ENCODE results near the gene MYL5. TPM values are rescaled to one million over a fixed set of nuclear protein-coding genes. Genes with fewer than 3 reads are reported as not detected.

MYL5 gene
- polyA plus RNA-seq, 3 donors, result 4.2 to 12.6 (median 7.2) TPM

- TF ChIP-seq CTCF (IDR thresholded peaks at IDR 0.05), result no peak
- Mint-ChIP-seq H3K4me1 (peaks cover 3% of the 10 kb centered on the region), H3K4me3 (no peak overlapping the region), H3K9me3 (peaks cover 0 to 19% (median 15%) of the 10 kb centered on the region in 7 donors), H3K27me3 (ENCODE audit: low read depth in 3 of 3) (peaks cover 3 to 4% (median 3%) of the 10 kb centered on the region in 3 donors), H3K27ac (no peak overlapping the region), H3K36me3 (no peaks in the 10 kb centered on the region)
- intact Hi-C loops (cut with micrococcal nuclease), result no loop called here
- Histone ChIP-seq H3K27me3 (ENCODE audit: control insufficient read depth in 2 of 2, insufficient read depth in 2 of 2, low read length in 2 of 2) (no peaks in the 10 kb centered on the region), H3K79me2 (ENCODE audit: insufficient read depth, low read length) (no peaks in the 10 kb centered on the region), H3K4me2 (replicated peaks; ENCODE audit: extremely low read depth, low read length, poor library complexity, severe bottlenecking) (no peak overlapping the region), H3K9ac (ENCODE audit: insufficient read depth, low read length, poor library complexity, severe bottlenecking) (no peak overlapping the region), H2AFZ (ENCODE audit: insufficient read depth, low read depth, low read length, poor library complexity, severe bottlenecking) (no peak overlapping the region), H3K9me3 (replicated peaks in 1 of 2; ENCODE audit: control insufficient read depth in 1 of 2, insufficient read depth in 1 of 2, low read length in 2 of 2) (peaks cover 0 to 9% of the 10 kb centered on the region in 2 donors), H3K27ac (ENCODE audit: low read depth in 1 of 2, low read length in 2 of 2) (no peak overlapping the region), H3K4me3 (replicated peaks in 1 of 3; ENCODE audit: low read depth in 2 of 3, low read length in 3 of 3) (no peak overlapping the region), H3K4me1 (ENCODE audit: control insufficient read depth in 1 of 2, insufficient read depth in 2 of 2, low read length in 2 of 2) (peaks cover 7 to 9% of the 10 kb centered on the region in 2 donors), H3K36me3 (replicated peaks in 1 of 2; ENCODE audit: control insufficient read depth in 1 of 2, insufficient read depth in 2 of 2, low read length in 2 of 2) (no peaks in the 10 kb centered on the region), H4K20me1 (ENCODE audit: insufficient read depth, low read length) (no peaks in the 10 kb centered on the region)
- WGBS (ENCODE audit: insufficient coverage), result 97% methylated on average over 31 of the region's 32 CpGs
- DNase-seq, result no peak
Observed at GRCh38 chr4:658681-659667, 15.4 kb upstream of the MYL5 start.

- H3K9me3 Mint-ChIP-seq, result peaks cover 0 to 19% (median 15%) of the 10 kb centered on the region in 7 donors
Observed at GRCh38 chr4:659851-660250, 14.5 kb upstream of the MYL5 start.

More at GRCh38 chr4:659851-660250, 14.5 kb upstream of the MYL5 start:
- Mint-ChIP-seq H3K27ac (no peak overlapping the region), H3K4me1 (peaks cover 10% of the 10 kb centered on the region), H3K36me3 (no peaks in the 10 kb centered on the region), H3K4me3 (no peak overlapping the region), H3K27me3 (ENCODE audit: low read depth in 3 of 3) (peaks cover 3 to 8% (median 3%) of the 10 kb centered on the region in 3 donors)
- Histone ChIP-seq H3K4me2 (replicated peaks; ENCODE audit: extremely low read depth, low read length, poor library complexity, severe bottlenecking) (no peak overlapping the region), H3K27ac (ENCODE audit: low read depth in 1 of 2, low read length in 2 of 2) (no peak overlapping the region), H3K4me3 (replicated peaks in 1 of 3; ENCODE audit: low read depth in 2 of 3, low read length in 3 of 3) (no peak overlapping the region), H4K20me1 (ENCODE audit: insufficient read depth, low read length) (no peaks in the 10 kb centered on the region), H3K79me2 (ENCODE audit: insufficient read depth, low read length) (no peaks in the 10 kb centered on the region), H3K4me1 (ENCODE audit: control insufficient read depth in 1 of 2, insufficient read depth in 2 of 2, low read length in 2 of 2) (peaks cover 11 to 15% of the 10 kb centered on the region in 2 donors), H2AFZ (ENCODE audit: insufficient read depth, low read depth, low read length, poor library complexity, severe bottlenecking) (no peak overlapping the region), H3K36me3 (replicated peaks in 1 of 2; ENCODE audit: control insufficient read depth in 1 of 2, insufficient read depth in 2 of 2, low read length in 2 of 2) (no peaks in the 10 kb centered on the region), H3K9ac (ENCODE audit: insufficient read depth, low read length, poor library complexity, severe bottlenecking) (no peak overlapping the region), H3K27me3 (ENCODE audit: control insufficient read depth in 2 of 2, insufficient read depth in 2 of 2, low read length in 2 of 2) (no peaks in the 10 kb centered on the region), H3K9me3 (replicated peaks in 1 of 2; ENCODE audit: control insufficient read depth in 1 of 2, insufficient read depth in 1 of 2, low read length in 2 of 2) (peaks cover 0 to 9% of the 10 kb centered on the region in 2 donors)
- 93% methylated on average over 5 of the region's 8 CpGs for WGBS (ENCODE audit: insufficient coverage)
- intact Hi-C loops (cut with micrococcal nuclease), result no loop called here
- TF ChIP-seq CTCF (IDR thresholded peaks at IDR 0.05), result no peak
- no peak for DNase-seq

Data from CD14-positive monocyte (primary cell).